IMR-90 (cell line): ENCODE results near the gene GAS7. TPM values are rescaled to one million over a fixed set of nuclear protein-coding genes. Genes with fewer than 3 reads are reported as not detected.

Experiments used
- ATAC-seq: fragments of 200-7000 bp; cut with Tn5 transposase; 2 replicates; pipeline ENCODE4 v1.9.1; 2020; ENCODE audit warnings: low read depth, mild to moderate bottlenecking, moderate library complexity
- BruUV-seq: library from RNA; stranded (reverse); fragments of 400-500 nt; replicated peaks from 2 replicates; lab custom pipeline; 2021; lab: Mats Ljungman, UMichigan
- CTCF ChIA-PET: fragments of 300-600 bp; formaldehyde crosslinking; extraction: SDS; loops from one replicate; lab custom pipeline; 2021; ENCODE audit warnings: antibody characterized with exemption; lab: Yijun Ruan, JAX
- POLR2A ChIA-PET: fragments of 300-600 bp; sonication (Branson Sonifier 250); formaldehyde crosslinking; loops from one replicate; lab custom pipeline; 2022; ENCODE audit warnings: antibody characterized with exemption; ENCODE audit not compliant: unreplicated experiment; lab: Charles Lee
- DNase-seq: peaks from one replicate; pipeline ENCODE4 v3.0.0; 2013
- H2AFZ ChIP-seq: replicated peaks from 2 replicates; pipeline ENCODE3; 2013; ENCODE audit warnings: low read length, mild to moderate bottlenecking; ENCODE audit not compliant: poor library complexity
- H2AK5ac ChIP-seq: 2 replicates; pipeline ENCODE4 v1.6.1; 2013; ENCODE audit warnings: low read depth, low read length, inconsistent platforms
- H2AK9ac ChIP-seq: replicated peaks from 2 replicates; pipeline ENCODE3; 2013; ENCODE audit warnings: mild to moderate bottlenecking, low read depth, low read length, moderate library complexity; ENCODE audit not compliant: poor library complexity
- H2BK120ac ChIP-seq: 2 replicates; pipeline ENCODE4 v1.6.1; 2013; ENCODE audit warnings: low read depth, low read length, inconsistent platforms
- H2BK15ac ChIP-seq: 3 replicates; pipeline ENCODE4 v1.6.1; 2013; ENCODE audit warnings: low read depth, low read length, inconsistent platforms
- H2BK20ac ChIP-seq: 2 replicates; pipeline ENCODE4 v1.6.1; 2013; ENCODE audit warnings: low read depth, mild to moderate bottlenecking, inconsistent platforms, low read length, moderate library complexity
- H2BK5ac ChIP-seq: 2 replicates; pipeline ENCODE4 v1.6.1; 2013; ENCODE audit warnings: mild to moderate bottlenecking, low read depth, low read length, inconsistent platforms; ENCODE audit not compliant: poor library complexity, severe bottlenecking
- H3K14ac ChIP-seq: replicated peaks from 2 replicates; pipeline ENCODE4 v1.6.1; 2013; ENCODE audit warnings: low read depth, low read length, inconsistent platforms
- H3K18ac ChIP-seq: 2 replicates; pipeline ENCODE4 v1.6.1; 2013; ENCODE audit warnings: low read depth, low read length, control low read depth
- H3K23ac ChIP-seq: 2 replicates; pipeline ENCODE4 v1.6.1; 2013; ENCODE audit warnings: low read depth, low read length, inconsistent platforms
- H3K27ac ChIP-seq: 2 replicates; pipeline ENCODE4 v1.5.1; 2013; ENCODE audit warnings: mild to moderate bottlenecking, control low read depth, low read length; ENCODE audit not compliant: insufficient read depth
- H3K27me3 ChIP-seq: 2 replicates; pipeline ENCODE4 v1.6.1; 2013; ENCODE audit warnings: low read length; ENCODE audit not compliant: control insufficient read depth, insufficient read depth
- H3K36me3 ChIP-seq: 2 replicates; pipeline ENCODE4 v1.6.1; 2013; ENCODE audit warnings: low read length, mixed read lengths; ENCODE audit not compliant: control insufficient read depth, insufficient read depth
- H3K4ac ChIP-seq: 2 replicates; pipeline ENCODE4 v1.6.1; 2013; ENCODE audit warnings: low read depth, low read length, inconsistent platforms
- H3K4me1 ChIP-seq: 2 replicates; pipeline ENCODE4 v1.6.1; 2013; ENCODE audit warnings: low read length, mixed read lengths; ENCODE audit not compliant: control insufficient read depth, insufficient read depth
- H3K4me2 ChIP-seq: 2 replicates; pipeline ENCODE4 v1.6.1; 2013; ENCODE audit warnings: low read depth, mild to moderate bottlenecking, control low read depth, low read length, moderate library complexity
- H3K4me3 ChIP-seq: 2 replicates; pipeline ENCODE4 v1.5.1; 2013; ENCODE audit warnings: low read depth, mild to moderate bottlenecking, control low read depth, low read length, moderate library complexity; ENCODE audit not compliant: insufficient read depth
- H3K56ac ChIP-seq: 2 replicates; pipeline ENCODE4 v1.6.1; 2013; ENCODE audit warnings: low read length, inconsistent platforms; ENCODE audit not compliant: insufficient read depth; ENCODE audit errors: extremely low read depth
- H3K79me1 ChIP-seq, 2 experiments: 2 replicates each; pipeline ENCODE4 v1.6.1; 2013; ENCODE audit warnings: low read length in 2 of 2, inconsistent platforms in 1 of 2, low read depth in 1 of 2
- H3K9ac ChIP-seq: 2 replicates; pipeline ENCODE4 v1.6.1; 2013; ENCODE audit warnings: low read depth, low read length, control low read depth
- H3K9me1 ChIP-seq: 2 replicates; pipeline ENCODE4 v1.6.1; 2013; ENCODE audit warnings: low read length, inconsistent platforms; ENCODE audit not compliant: insufficient read depth
- H3K9me3 ChIP-seq: 2 replicates; pipeline ENCODE4 v1.6.1; 2013; ENCODE audit warnings: low read length; ENCODE audit not compliant: control insufficient read depth, insufficient read depth
- H4K20me1 ChIP-seq: 2 replicates; pipeline ENCODE4 v1.6.1; 2013; ENCODE audit warnings: low read length, inconsistent platforms; ENCODE audit not compliant: insufficient read depth
- H4K5ac ChIP-seq: 2 replicates; pipeline ENCODE4 v1.6.1; 2013; ENCODE audit warnings: mild to moderate bottlenecking, low read depth, low read length, control low read depth
- H4K8ac ChIP-seq, 2 experiments: 2 replicates each; pipeline ENCODE4 v1.6.1; 2013; ENCODE audit warnings: low read depth in 2 of 2, low read length in 2 of 2, control low read depth in 1 of 2, inconsistent platforms in 1 of 2
- H4K91ac ChIP-seq: 2 replicates; pipeline ENCODE4 v1.6.1; 2013; ENCODE audit warnings: low read depth, low read length, inconsistent platforms; ENCODE audit not compliant: insufficient read depth
- BHLHE40 ChIP-seq: fragments of 150-350 bp; IDR thresholded peaks from 2 replicates; pipeline ENCODE4 v1.6.1; 2016; ENCODE audit warnings: mild to moderate bottlenecking, low read depth, low read length
- CHD1 ChIP-seq: IDR thresholded peaks from 2 replicates; pipeline ENCODE4 v1.6.1; 2012; ENCODE audit warnings: low read depth, low read length, improper control_type of control experiment
- MAFK ChIP-seq: IDR thresholded peaks from 2 replicates; pipeline ENCODE4 v1.6.1; 2012; ENCODE audit warnings: low read depth, low read length, improper control_type of control experiment
- MAZ ChIP-seq: IDR thresholded peaks from 2 replicates; pipeline ENCODE4 v1.6.1; 2012; ENCODE audit warnings: low read depth, mild to moderate bottlenecking, low read length, improper control_type of control experiment, moderate library complexity, borderline replicate concordance
- MXI1 ChIP-seq: IDR thresholded peaks from 2 replicates; pipeline ENCODE4 v1.6.1; 2012; ENCODE audit warnings: low read depth, mild to moderate bottlenecking, low read length, moderate library complexity, borderline replicate concordance
- NFE2L2 ChIP-seq: fragments of 150-350 bp; IDR thresholded peaks from 2 replicates; pipeline ENCODE4 v1.6.1; 2016; ENCODE audit warnings: low read depth, mild to moderate bottlenecking, low read length
- POLR2A ChIP-seq: IDR thresholded peaks from 2 replicates; pipeline ENCODE4 v1.6.1; 2012; ENCODE audit warnings: mild to moderate bottlenecking, low read depth, low read length
- RCOR1 ChIP-seq: IDR thresholded peaks from 2 replicates; pipeline ENCODE4 v1.6.1; 2012; ENCODE audit warnings: mild to moderate bottlenecking, low read length, improper control_type of control experiment; ENCODE audit not compliant: insufficient replicate concordance
- RFX5 ChIP-seq: IDR thresholded peaks from 2 replicates; pipeline ENCODE4 v1.8.0; 2012; ENCODE audit warnings: low read depth, mild to moderate bottlenecking, low read length, moderate library complexity
- SMC3 ChIP-seq: fragments of 150-350 bp; IDR thresholded peaks from 2 replicates; pipeline ENCODE4 v1.6.1; 2016; ENCODE audit warnings: low read depth, mild to moderate bottlenecking, antibody characterized with exemption, low read length, moderate library complexity
- WGBS, 2 experiments: methylation state at CpG; one replicate each; pipeline versions ENCODE4 v1.1.5 to v1.1.7; 2013; ENCODE audit warnings: missing lambda C conversion rate in 2 of 2; ENCODE audit not compliant: insufficient read length in 1 of 2; ENCODE audit errors: extremely low coverage in 2 of 2; 5-methylcytosine and 5-hydroxymethylcytosine counted together
- dilution Hi-C: fragments of 300-500 bp; cut with HindIII; formaldehyde crosslinking; loops from one replicate; pipeline ENCODE4 v1.14.3; 2018; ENCODE audit warnings: low sequenced_read_pairs; ENCODE audit not compliant: unreplicated experiment
- in situ Hi-C: fragments of 300-500 bp; cut with MboI; formaldehyde crosslinking; loops from 3 replicates; pipeline ENCODE4 v1.14.3; 2019; ENCODE audit warnings: low sequenced_read_pairs, inconsistent platforms, mixed read lengths
- intact Hi-C: fragments of 100-400 bp; cut with micrococcal nuclease; formaldehyde crosslinking; loops from 2 replicates; pipeline ENCODE4 v1.10.0; 2022
- polyA plus RNA-seq, 3 experiments: library from polyadenylated mRNA; depleted of rRNA; stranded (reverse); fragments of >200 nt; gene quantifications; 2 replicates each; pipeline ENCODE4 v1.2.3, GENCODE V29; 2012; ENCODE audit warnings: low replicate concordance in 1 of 3
- total RNA-seq: library from RNA; depleted of rRNA; stranded (reverse); fragments of >200 nt; gene quantifications from 2 replicates; pipeline ENCODE4 v1.2.3, GENCODE V29; 2012
- TF ChIP-seq, protein P1 (sequence below): fragments of 150-350 bp; IDR thresholded peaks from 2 replicates; pipeline ENCODE4 v1.6.1; 2016; ENCODE audit warnings: low read depth, mild to moderate bottlenecking, low read length, moderate library complexity, borderline replicate concordance

GAS7 gene
- total and polyA plus RNA-seq, 2 of the 4 experiments (the other 2 are of a cell fraction), result 4.6 to 5.0 TPM

DNA sequence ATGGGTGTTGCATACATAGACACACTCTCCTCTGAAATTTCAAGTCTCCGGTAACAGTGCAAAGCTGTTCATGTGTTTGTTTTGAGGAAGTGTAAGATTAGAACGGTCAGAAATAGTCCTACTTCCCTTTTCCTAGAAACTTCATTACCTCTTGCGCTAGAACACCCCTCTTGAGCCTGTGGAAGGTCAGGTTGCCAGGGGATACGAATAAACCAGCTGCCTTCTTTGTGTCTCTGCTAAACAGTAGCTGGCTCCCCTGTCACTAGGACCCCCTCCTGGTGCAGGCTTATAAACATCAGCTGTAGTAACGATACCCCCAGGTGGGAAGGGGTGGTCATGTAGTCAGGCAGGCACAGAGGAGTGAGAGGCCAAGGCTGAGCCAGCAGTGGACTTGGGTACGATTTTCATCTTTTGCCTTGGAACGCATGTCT lies 179.9 kb downstream of the GAS7 start:
- H3K9ac ChIP-seq, result no peak overlapping the region
- intact Hi-C loops, result no loop called here
- H3K4me1 ChIP-seq, result peaks cover 2% of the 10 kb centered on the region; the same call in 1 of the 2 replicates
- H2BK15ac ChIP-seq, result no peak overlapping the region
- ATAC-seq (no peak), DNase-seq (no peak)
- no peak overlapping the region for H3K14ac ChIP-seq
- in situ Hi-C loops, result no loop called here
- H3K27me3 ChIP-seq, result no peaks in the 10 kb centered on the region
- no peaks in the 10 kb centered on the region for H3K36me3 ChIP-seq
- no peak overlapping the region for H3K27ac ChIP-seq
- no peaks in the 10 kb centered on the region for H3K79me1 ChIP-seq
- H2BK120ac ChIP-seq, result no peak overlapping the region
- H3K4me2 ChIP-seq, result no peak overlapping the region
- no peak for TF ChIP-seq POLR2A
- TF ChIP-seq, protein P1, sequence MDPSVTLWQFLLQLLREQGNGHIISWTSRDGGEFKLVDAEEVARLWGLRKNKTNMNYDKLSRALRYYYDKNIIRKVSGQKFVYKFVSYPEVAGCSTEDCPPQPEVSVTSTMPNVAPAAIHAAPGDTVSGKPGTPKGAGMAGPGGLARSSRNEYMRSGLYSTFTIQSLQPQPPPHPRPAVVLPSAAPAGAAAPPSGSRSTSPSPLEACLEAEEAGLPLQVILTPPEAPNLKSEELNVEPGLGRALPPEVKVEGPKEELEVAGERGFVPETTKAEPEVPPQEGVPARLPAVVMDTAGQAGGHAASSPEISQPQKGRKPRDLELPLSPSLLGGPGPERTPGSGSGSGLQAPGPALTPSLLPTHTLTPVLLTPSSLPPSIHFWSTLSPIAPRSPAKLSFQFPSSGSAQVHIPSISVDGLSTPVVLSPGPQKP, result no peak
- TF ChIP-seq MXI1, result no peak
- no peak for TF ChIP-seq RFX5
- TF ChIP-seq RCOR1, result no peak
- no peak for TF ChIP-seq CHD1
- no peak for TF ChIP-seq BHLHE40
- TF ChIP-seq MAZ, result no peak
- TF ChIP-seq NFE2L2, result no peak
- no peak for TF ChIP-seq SMC3
- TF ChIP-seq MAFK, result no peak
- peak overlapping the region; percentile 76 for H2AK9ac ChIP-seq
- H3K18ac ChIP-seq, result no peak overlapping the region
- H2AFZ ChIP-seq, result no peak overlapping the region
- H2AK5ac ChIP-seq, result no peak overlapping the region
- H4K20me1 ChIP-seq, result no peaks in the 10 kb centered on the region
- WGBS, 2 experiments, result no CpG with 5 or more reads among the region's 7 CpGs
- BruUV-seq, result no TSS peak
- H3K4ac ChIP-seq, result no peak overlapping the region
- no peak overlapping the region for H4K8ac ChIP-seq
- no peak overlapping the region for H2BK20ac ChIP-seq
- no peak overlapping the region for H4K5ac ChIP-seq
- H3K9me1 ChIP-seq, result peaks cover 2% of the 10 kb centered on the region; the same call in 1 of the 2 replicates
- ChIA-PET POLR2A (no interaction called here), CTCF (no interaction called here)
- H3K56ac ChIP-seq, result no peak overlapping the region
- H3K9me3 ChIP-seq, result no peaks in the 10 kb centered on the region
- H2BK5ac ChIP-seq, result no peak overlapping the region
- no peak overlapping the region for H3K4me3 ChIP-seq
- H4K91ac ChIP-seq, result no peak overlapping the region
- dilution Hi-C loops, result no loop called here
- no peak overlapping the region for H3K23ac ChIP-seq
